ENCODE data around the gene USP20.
A peak's percentile ranks its signal among the peaks of the same experiment; 100 is the strongest.

Gene USP20

GRCh38 chr9:129919841-129920240, 84.6 kb downstream of the USP20 start:
- DNase-seq (ENCODE audit: low read depth): no peak

GRCh38 chr9:129921905-129922304, 86.6 kb downstream of the USP20 start:
- no peak for DNase-seq (ENCODE audit: low read depth)

GRCh38 chr9:129923589-129923988, 88.3 kb downstream of the USP20 start:
- DNase-seq (ENCODE audit: low read depth): no peak

- DNase-seq (ENCODE audit: low read depth): no peak
Observed at GRCh38 chr9:129929496-129930125, 94.4 kb downstream of the USP20 start.

- DNase-seq (ENCODE audit: low read depth): peak; percentile 27
Observed at GRCh38 chr9:129930743-129931142, 95.5 kb downstream of the USP20 start.
